Small intestine (tissue), 7 donors: ENCODE data around the gene SLC2A5. TPM values are rescaled to one million over a fixed set of nuclear protein-coding genes. Genes with fewer than 3 reads are reported as not detected.
"Not testable (repeated sequence)": the region's sequence is repeated elsewhere in the genome, so short reads cannot be mapped to it uniquely, and the experiment has no call there.

ENCODE experiments used
- DNase-seq, 2 donors: peaks; one replicate each; pipeline versions ENCODE4 v3.0.0 to v3.0.0-alpha.2; 2013
- FAIRE-seq: peaks from 2 replicates; lab custom pipeline; 2012; peaks lifted over from hg19 to GRCh38; lab: Jason Lieb, UNC
- H3K27ac ChIP-seq, 3 donors: one replicate each; pipeline ENCODE4 v1.5.1; 2013; ENCODE audit warnings: low read length in 2 of 3, mild to moderate bottlenecking in 2 of 3, control low read depth in 1 of 3, inconsistent platforms in 1 of 3, low read depth in 1 of 3, moderate library complexity in 1 of 3
- H3K27me3 ChIP-seq, 3 donors: one replicate each; pipeline ENCODE4 v1.6.1; 2013; ENCODE audit warnings: low read length in 3 of 3, inconsistent platforms in 1 of 3; ENCODE audit not compliant: control insufficient read depth in 3 of 3, insufficient read depth in 3 of 3
- H3K36me3 ChIP-seq, 3 donors: one replicate each; pipeline ENCODE4 v1.6.1; 2013; ENCODE audit warnings: low read length in 3 of 3, inconsistent platforms in 1 of 3, low read depth in 1 of 3, mild to moderate bottlenecking in 1 of 3, moderate library complexity in 1 of 3; ENCODE audit not compliant: control insufficient read depth in 3 of 3, insufficient read depth in 2 of 3
- H3K4me1 ChIP-seq, 3 donors: one replicate each; pipeline ENCODE4 v1.6.1; 2013; ENCODE audit warnings: low read length in 2 of 3, inconsistent platforms in 1 of 3, low read depth in 1 of 3, mild to moderate bottlenecking in 1 of 3, moderate library complexity in 1 of 3; ENCODE audit not compliant: control insufficient read depth in 3 of 3, insufficient read depth in 2 of 3
- H3K4me3 ChIP-seq, 3 donors: one replicate each; pipeline ENCODE4 v1.5.1; 2013; ENCODE audit warnings: low read length in 3 of 3, control low read depth in 1 of 3, inconsistent platforms in 1 of 3, low read depth in 1 of 3, mild to moderate bottlenecking in 1 of 3, moderate library complexity in 1 of 3
- H3K9me3 ChIP-seq, 2 donors: one replicate each; pipeline ENCODE4 v1.6.1; 2013; ENCODE audit warnings: low read depth in 1 of 2, low read length in 1 of 2; ENCODE audit not compliant: control insufficient read depth in 2 of 2, insufficient read depth in 1 of 2
- WGBS, 3 donors: extraction: QIAGEN DNeasy Blood & Tissue Kit; methylation state at CpG; one replicate each; pipeline ENCODE4 v1.1.7; 2013; 5-methylcytosine and 5-hydroxymethylcytosine counted together
- polyA plus RNA-seq, 4 donors: library from polyadenylated mRNA; stranded (reverse) in 3 of 4; unstranded in 1 of 4; fragments of 200-250 nt in 3 of 4; fragments of 120-200 nt in 1 of 4; gene quantifications; one replicate each; pipeline versions ENCODE4 v1.2.1 to v1.2.3, GENCODE V29; 2013
- donor health status: healthy with polysubstance abuse.
- donor health status: control.
- donor health status: control.
- donor health status: Bipolar disorder and iron deficiency.
- donor health status: healthy.

Gene SLC2A5
- polyA plus RNA-seq, 4 donors, result 42.5 to 234 (median 116) TPM

- no peak overlapping the region for H3K27ac ChIP-seq
- peak in 1 of 2 donors; percentile 45 for DNase-seq
- no peak overlapping the region for H3K4me3 ChIP-seq
- 51 to 60% (median 59%) methylated on average over 21 of the region's 21 CpGs for WGBS, 3 donors
- peaks cover 0 to 7% (median 0%) of the 10 kb centered on the region in 3 donors for H3K4me1 ChIP-seq
- peaks cover 0 to 63% (median 0%) of the 10 kb centered on the region in 3 donors for H3K36me3 ChIP-seq
- no peaks in the 10 kb centered on the region for H3K9me3 ChIP-seq
- FAIRE-seq, result no peak
- H3K27me3 ChIP-seq, result no peaks in the 10 kb centered on the region
Measured at GRCh38 chr1:9009438-9010370, 59.7 kb downstream of the SLC2A5 start.

DNA sequence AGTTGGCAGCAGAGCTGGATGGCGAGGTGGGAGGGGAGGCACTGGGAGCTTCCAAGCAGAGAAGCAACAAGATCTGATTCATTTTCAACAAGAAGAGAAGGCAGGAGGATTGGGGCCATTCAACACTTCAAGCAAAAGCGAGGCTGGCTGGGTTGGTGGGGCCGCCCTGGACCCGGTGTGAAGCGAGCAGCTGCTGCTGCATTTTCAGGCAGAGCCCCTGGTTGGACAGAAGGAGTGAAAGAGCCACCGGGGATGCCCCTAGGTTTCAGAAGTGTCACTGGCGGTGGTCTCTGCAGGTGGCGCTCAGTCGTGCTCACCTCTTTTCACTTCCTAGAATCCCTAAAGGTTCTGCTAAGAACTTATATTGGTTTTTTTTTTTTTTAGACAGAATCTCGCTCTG is 61.2 kb downstream of the SLC2A5 start:
- 78 to 93% (median 83%) methylated on average over 9 to 10 of the region's 10 CpGs for WGBS, 3 donors
- no peaks in the 10 kb centered on the region for H3K9me3 ChIP-seq
- no peaks in the 10 kb centered on the region for H3K27me3 ChIP-seq
- FAIRE-seq (no peak), DNase-seq (no peak)
- peak overlapping the region in 1 of 3 donors; percentile 48 for H3K27ac ChIP-seq
- peaks cover 0 to 7% (median 0%) of the 10 kb centered on the region in 3 donors for H3K4me1 ChIP-seq
- H3K36me3 ChIP-seq, result peaks cover 0 to 58% (median 0%) of the 10 kb centered on the region in 3 donors
- no peak overlapping the region for H3K4me3 ChIP-seq

DNA sequence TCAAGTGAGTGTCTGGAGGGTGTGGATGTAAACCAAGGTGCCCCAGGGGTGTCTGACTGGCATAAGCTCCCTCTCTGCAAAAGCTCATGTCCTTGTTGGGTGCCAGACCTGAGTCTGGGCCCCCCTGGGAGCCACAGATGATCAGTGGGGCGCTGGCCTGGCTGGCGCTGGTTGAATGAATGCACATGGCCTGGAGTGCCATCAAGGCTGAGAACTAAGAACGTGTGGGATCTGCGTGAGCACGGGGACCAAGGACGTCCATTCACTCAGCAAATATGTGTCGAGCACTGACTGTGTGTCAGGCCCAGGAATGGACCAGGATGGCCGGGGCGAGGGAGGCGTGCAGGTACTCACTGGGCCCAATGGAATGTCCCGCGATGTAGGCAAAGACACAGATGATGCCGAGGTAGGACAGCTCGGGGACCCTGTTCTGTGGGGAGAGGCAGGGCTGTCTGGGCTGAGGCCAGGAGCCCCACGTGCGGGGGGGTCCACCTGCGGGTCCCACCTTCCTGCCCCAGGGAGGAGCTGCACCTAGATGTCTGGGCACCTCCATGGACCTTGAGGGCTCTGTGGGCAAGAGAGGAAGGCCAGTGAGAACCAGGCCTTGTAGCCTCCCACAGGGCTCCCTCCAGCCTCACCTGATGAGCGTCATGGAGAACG is 62.3 kb downstream of the SLC2A5 start:
- 93 to 94% (median 93%) methylated on average over 18 to 19 of the region's 19 CpGs for WGBS, 3 donors
- Histone ChIP-seq H3K27ac (no peak overlapping the region), H3K36me3 (peaks cover 0 to 56% (median 0%) of the 10 kb centered on the region in 3 donors), H3K4me1 (peaks cover 0 to 10% (median 0%) of the 10 kb centered on the region in 3 donors), H3K9me3 (no peaks in the 10 kb centered on the region), H3K4me3 (no peak overlapping the region), H3K27me3 (no peaks in the 10 kb centered on the region)
- no peak for FAIRE-seq
- DNase-seq, result no peak

DNA sequence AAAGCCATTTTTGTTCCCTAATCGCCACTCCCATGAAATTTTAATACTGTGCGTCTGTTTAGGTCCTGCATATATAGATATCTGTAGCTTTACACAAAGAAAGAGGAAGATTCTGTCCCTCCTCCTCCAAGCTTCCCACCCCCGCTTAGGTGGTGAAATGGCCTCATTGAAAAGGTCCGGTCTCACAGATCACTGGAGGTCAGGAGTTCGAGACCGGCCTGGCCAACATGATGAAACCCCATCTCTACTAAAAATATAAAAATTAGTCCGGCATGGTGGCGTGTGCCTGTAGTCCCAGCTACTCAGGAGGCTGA is 64.1 kb downstream of the SLC2A5 start:
- WGBS, 3 donors, result 55 to 68% (median 60%) methylated on average over 8 of the region's 8 CpGs
- no peaks in the 10 kb centered on the region for H3K27me3 ChIP-seq
- no peak overlapping the region for H3K27ac ChIP-seq
- FAIRE-seq (no peak), DNase-seq (no peak)
- H3K4me3 ChIP-seq, result no peak overlapping the region
- H3K4me1 ChIP-seq, result peaks cover 0 to 21% (median 0%) of the 10 kb centered on the region in 3 donors
- no peaks in the 10 kb centered on the region for H3K9me3 ChIP-seq
- peaks cover 0 to 46% (median 0%) of the 10 kb centered on the region in 3 donors for H3K36me3 ChIP-seq

GRCh38 chr1:9004700-9005394 is 64.6 kb downstream of the SLC2A5 start:
- DNase-seq (peak; percentile 78 to 91), FAIRE-seq (no peak)
- WGBS, 3 donors, result 54 to 56% (median 55%) methylated on average over 22 of the region's 22 CpGs

DNA sequence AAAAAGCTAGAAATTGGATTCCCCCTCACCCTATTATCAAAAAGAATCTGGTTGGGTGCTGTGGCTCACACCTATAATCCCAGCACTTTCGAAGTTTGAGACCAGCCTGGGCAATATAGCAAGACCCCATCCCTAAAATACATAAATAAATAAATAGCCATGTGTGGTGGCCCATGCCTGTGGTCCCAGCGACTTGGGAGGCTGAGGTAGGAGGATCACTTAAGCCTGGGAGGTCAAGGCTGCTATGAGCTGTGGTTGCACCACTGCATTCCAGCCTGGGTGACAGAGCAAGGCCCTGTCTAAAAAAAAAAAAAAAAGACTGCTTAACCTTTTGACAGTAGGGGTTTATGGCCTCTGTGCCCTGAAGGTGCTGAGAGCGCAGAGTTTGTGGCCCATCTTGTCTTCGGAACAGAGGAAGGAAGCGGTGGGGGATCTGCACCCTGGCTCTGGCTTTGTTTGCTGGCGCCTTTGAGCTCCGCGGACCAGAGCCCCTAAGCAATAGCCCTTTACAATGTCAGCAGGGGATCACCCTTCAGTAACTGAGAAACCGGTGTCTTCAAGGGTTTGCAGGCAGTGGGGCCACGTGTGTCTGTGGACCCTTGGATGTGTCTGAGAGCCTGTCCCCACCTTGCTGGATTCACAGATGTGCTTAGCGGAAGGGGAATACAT is 65.3 kb downstream of the SLC2A5 start:
- FAIRE-seq (no peak), DNase-seq (no peak)
- Histone ChIP-seq H3K36me3 (peaks cover 0 to 42% (median 1%) of the 10 kb centered on the region in 3 donors), H3K9me3 (no peaks in the 10 kb centered on the region), H3K27me3 (no peaks in the 10 kb centered on the region), H3K4me1 (peaks cover 0 to 26% (median 0%) of the 10 kb centered on the region in 3 donors), H3K4me3 (no peak overlapping the region), H3K27ac (no peak overlapping the region)
- WGBS, 3 donors, result 82 to 86% (median 82%) methylated on average over 11 of the region's 11 CpGs

More at GRCh38 chr1:9004700-9005394, 64.6 kb downstream of the SLC2A5 start:
- Histone ChIP-seq H3K9me3 (no peaks in the 10 kb centered on the region), H3K36me3 (peaks cover 0 to 43% (median 0%) of the 10 kb centered on the region in 3 donors), H3K4me3 (no peak overlapping the region), H3K27me3 (no peaks in the 10 kb centered on the region), H3K4me1 (peaks cover 0 to 24% (median 0%) of the 10 kb centered on the region in 3 donors), H3K27ac (no peak overlapping the region)

DNA sequence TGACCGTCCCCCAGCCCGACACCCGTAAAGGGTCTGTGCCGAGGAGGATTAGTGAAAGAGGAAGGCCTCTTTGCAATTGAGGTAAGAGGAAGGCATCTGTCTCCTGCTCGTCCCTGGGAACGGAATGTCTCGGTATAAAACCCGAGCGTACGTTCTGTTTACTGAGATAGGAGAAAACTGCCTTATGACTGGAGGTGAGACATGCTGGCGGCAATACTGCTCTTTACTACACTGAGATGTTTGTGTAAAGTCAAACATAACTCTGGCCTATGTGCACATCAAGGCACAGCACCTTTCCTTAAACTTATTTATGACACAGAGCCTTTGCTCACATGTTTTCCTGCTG is 67.2 kb downstream of the SLC2A5 start:
- H3K9me3 ChIP-seq, H3K27me3 ChIP-seq, FAIRE-seq, H3K4me3 ChIP-seq: not testable (repeated sequence)
- H3K27ac ChIP-seq, result peak overlapping the region in 1 of 3 donors; percentile 62
- WGBS, 3 donors, result 83 to 89% (median 88%) methylated on average over 11 of the region's 11 CpGs
- H3K36me3 ChIP-seq, result peaks cover 0 to 29% (median 2%) of the 10 kb centered on the region in 3 donors
- H3K4me1 ChIP-seq, result peaks cover 0 to 26% (median 0%) of the 10 kb centered on the region in 3 donors
- DNase-seq, result peak in 1 of 2 donors; percentile 48
